22Rv1 (cell line): Measurements from ENCODE around the gene TMEM151B.
A peak's percentile ranks its signal among the peaks of the same experiment; 100 is the strongest.

Experiments
- H3K27ac ChIP-seq: fragments of 450-650 bp; 2 replicates; pipeline ENCODE4 v1.5.1; 2017
- CTCF ChIP-seq: fragments of 450-650 bp; IDR thresholded peaks from 2 replicates; pipeline ENCODE4 v1.5.1; 2017; ENCODE audit warnings: mild to moderate bottlenecking
- ZFX ChIP-seq: fragments of 450-650 bp; IDR thresholded peaks from 2 replicates; pipeline ENCODE4 v1.6.1; 2017; ENCODE audit warnings: antibody characterized with exemption, borderline replicate concordance

The TMEM151B gene

GRCh38 chr6:44269921-44270525, at the start of gene TMEM151B:
TMEM151B (plus strand) TSS chr6:44270450; CDS start chr6:44270743, 293 bp downstream.
- TF ChIP-seq ZFX (no peak), CTCF (no peak)
- no peak within 1 kb of the TSS for H3K27ac ChIP-seq

DNA sequence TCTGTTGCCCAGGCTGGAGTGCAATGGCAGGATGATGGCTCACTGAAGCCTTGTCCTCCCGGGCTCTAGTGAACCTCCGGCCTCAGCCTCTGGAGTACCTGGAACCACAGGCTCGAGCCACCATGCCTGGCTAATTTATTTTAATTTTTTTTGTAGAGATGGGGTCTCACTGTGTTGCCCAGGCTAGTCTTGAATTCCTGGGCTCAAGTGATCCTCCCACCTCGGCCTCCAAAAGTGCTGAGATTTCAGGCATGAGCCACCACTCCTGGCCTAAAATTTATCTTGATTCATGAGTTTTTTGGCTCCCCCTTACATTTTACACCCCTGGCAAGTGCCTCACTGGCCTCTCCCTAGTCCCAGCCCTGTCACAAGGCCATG, 49.3 kb upstream of the TMEM151B start:
- TF ChIP-seq CTCF (no peak), ZFX (no peak)
- H3K27ac ChIP-seq, result peak overlapping the region; percentile 41

GRCh38 chr6:44221291-44221960, 48.8 kb upstream of the TMEM151B start:
- TF ChIP-seq CTCF, result peak; percentile 32
- no peak for TF ChIP-seq ZFX
- peak overlapping the region; percentile 41 for H3K27ac ChIP-seq

DNA sequence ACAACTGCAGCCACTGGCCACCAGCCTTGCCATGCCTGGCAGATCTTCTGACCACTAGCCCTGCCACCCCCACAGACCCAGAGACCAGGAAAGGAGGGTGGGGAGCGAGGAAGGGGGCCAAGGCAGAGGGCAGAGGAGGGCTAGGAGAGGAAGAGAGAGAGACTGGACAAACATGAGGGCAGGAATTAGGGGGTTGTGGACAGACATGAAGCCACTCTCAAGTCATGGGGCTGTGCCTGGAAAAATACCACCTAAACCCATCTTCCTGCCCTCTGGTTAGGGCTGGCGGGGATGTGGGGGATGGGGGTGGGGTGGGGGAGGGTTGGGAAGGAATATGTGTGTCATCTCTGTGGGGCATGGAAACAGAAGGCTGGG, 48.3 kb upstream of the TMEM151B start:
- TF ChIP-seq ZFX, result no peak
- TF ChIP-seq CTCF, result no peak
- no peak overlapping the region; the same call in 1 of the 2 replicates for H3K27ac ChIP-seq

DNA sequence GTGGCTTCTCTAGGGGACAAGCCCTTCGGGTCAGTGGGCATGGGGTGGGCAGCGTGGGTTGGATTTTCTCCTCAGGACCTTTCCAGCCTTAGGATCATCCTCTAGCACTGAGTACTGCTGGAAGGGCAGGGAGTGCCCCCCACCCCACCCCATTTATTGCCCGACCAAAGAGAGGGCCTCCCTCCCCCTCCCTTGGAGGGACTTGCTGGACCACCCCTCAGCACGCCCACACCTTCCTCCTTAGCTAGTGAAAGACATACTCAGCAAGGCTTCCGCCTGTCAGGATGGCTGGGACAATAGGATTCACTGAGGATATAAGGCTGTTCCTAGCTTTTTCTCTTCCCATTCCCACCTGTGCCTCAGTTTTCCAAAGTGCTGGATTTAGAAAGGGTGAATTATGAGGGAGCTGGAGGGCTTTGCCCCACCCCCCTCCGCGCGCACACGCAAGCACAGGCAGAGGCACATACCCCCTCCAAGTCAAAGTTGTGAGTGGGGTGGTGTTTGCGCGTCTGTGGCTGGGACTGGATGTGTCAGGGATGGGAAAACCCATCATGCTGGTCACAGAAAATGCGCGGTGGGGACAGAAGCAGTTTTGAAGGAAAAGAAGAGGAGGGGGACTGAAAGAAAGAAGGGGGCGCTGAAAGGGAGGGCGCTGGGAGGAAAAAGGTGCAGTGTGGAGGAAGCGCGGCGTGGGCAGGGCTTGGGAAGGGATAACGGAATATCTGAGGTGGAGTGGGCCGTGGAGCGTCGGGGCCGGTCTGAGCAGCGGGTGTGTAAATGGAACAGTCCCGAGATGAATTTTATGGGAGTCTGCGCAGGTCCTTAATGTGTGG, 47.5 kb upstream of the TMEM151B start:
- H3K27ac ChIP-seq, result peak overlapping the region; percentile 79

GRCh38 chr6:44223319-44224028, 46.8 kb upstream of the TMEM151B start, which contains the start of gene SLC29A1:
SLC29A1 (plus strand) TSS chr6:44223595; CDS start chr6:44227314, 3,719 bp downstream.
- H3K27ac ChIP-seq, result peak within 1 kb of the TSS; percentile 79
- no peak for TF ChIP-seq ZFX
- TF ChIP-seq CTCF, result peak; percentile 33; the same call in 1 of the 2 replicates

More for the DNA sequence above, 47.5 kb upstream of the TMEM151B start:
- TF ChIP-seq ZFX (no peak), CTCF (no peak)
